GM19238 (cell line): ENCODE measurements around the gene HLTF.
A peak's percentile ranks its signal among the peaks of the same experiment; 100 is the strongest.
"Not testable (repeated sequence)": the region's sequence is repeated elsewhere in the genome, so short reads cannot be mapped to it uniquely, and the experiment has no call there.

ENCODE experiments used
- DNase-seq: peaks from one replicate; pipeline ENCODE4 v3.0.0; 2011; ENCODE audit warnings: low spot score; ENCODE audit not compliant: insufficient read length

Gene HLTF

DNA sequence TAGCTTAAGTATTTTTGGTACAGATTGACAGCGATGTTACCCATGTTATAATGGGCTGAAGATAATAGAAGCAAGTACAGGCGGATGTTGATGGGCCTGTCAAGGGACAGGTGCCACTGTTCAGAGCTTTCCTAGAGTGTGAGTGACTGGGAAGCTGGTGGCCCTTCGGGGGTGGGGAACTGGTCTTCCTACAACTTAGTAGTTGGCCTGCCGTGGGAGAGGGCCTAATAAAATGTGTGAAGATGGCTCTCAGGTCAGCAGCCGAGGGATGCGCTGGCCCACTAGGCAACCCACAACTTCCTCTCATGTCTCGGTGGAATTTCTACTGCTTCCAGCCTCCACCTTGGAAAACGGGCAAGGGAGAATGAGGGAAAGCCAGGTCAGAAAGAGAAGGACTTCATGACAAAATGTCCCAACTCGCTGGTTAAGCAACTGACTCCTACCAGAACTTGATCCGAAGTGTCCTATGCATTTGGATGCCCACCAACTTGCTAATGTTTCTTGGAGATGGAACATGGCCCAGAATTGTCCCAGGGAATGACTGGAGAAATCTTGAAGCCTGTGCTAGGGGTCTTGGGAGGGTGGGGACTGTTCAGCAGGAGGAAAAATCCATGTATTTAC lies 93.6 kb downstream of the HLTF start:
- DNase-seq: no peak

DNA sequence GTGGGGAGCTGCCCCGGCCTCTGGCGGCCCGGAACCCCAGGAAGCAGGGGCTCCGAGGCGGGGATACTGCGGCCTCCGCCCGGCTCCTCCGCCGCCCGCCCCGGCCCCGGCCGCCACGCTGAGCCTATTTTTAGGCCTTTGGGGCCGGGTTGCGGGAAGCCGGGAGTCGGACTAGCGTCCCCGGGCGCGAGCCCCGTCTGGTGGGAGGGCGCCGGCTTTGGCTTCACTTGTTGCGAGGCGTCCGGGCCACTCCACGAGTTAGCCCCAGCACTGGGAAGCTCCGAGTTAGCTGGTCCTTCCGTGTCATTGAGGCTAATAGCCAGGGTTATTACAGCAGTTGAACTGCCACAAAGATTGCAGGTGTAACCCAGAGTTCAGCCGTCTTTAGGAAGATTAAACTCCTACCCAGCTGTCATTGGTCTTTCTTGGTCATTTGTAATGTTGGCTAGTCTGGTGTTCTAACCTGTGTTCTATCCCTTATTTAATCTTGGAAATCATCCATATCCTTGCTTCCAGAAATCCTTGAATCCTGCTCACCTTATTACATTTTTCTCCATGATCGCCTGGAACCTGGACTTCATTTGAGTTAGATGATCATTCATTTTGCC lies 94.2 kb downstream of the HLTF start:
- DNase-seq: no peak

DNA sequence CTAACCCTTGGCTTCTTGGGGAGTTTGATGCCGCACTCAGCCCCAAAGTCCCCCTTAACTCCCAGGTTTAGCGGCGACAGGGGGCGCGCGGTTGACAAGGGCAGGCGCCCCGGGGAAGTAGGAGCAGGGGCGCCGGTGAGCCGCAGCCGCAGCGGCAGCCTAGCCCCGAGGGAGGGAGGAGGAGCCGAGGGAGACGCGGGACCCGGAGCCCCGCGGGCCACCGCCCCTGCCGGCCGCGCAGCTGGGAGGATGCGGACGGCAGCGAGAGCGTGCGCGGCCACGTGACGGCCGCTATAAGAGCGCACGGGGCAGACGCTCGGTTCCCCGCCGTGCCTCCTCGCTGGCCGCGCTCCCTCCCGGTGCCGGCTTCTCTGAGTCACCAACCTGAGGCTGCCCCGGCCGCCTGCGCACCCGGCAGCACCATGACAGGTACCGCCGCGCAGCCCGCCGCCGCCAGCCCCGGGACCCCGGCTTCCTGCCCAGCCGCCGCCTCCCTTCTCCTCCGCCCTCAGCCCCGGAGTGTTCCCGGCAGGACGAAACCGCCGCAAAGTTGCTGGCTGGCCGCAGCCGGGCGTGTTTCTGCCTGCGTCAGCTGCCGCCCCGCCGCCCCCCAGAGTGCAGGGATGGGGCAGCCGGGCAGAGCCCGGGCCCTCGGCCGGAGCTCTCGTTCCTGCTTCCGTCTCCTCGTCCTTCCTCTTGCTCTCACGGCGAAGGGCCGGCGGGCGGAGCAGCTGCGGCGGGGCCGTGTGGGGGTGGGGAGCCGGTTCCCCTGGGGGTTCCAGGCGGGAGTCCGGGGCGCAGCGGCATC lies 94.9 kb downstream of the HLTF start, which contains the start of gene GYG1:
Gene GYG1 (plus strand): TSS at position 322 of the 808 bp plus-strand sequence. CDS start 101 bp downstream, at position 423.
- DNase-seq: peak; percentile 76

DNA sequence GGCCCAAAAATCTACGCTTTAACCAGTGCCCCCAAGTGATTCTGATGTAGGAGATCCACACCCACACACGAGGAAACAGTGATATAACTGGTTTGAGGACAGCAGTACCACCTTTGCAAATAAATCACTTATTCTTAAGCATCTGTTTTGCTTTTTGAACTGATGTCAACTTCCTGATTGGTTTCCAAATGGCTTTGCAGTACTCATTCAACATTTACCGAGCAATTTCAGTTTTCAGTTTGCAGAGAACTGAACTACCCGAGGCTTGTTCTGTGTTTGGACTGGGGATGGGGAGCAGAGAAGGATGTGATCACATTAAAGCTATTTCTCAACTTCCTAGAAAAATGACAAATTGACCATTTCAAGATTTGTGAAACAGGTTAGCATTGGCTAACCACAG lies 96.1 kb downstream of the HLTF start:
- DNase-seq: peak; percentile 40

DNA sequence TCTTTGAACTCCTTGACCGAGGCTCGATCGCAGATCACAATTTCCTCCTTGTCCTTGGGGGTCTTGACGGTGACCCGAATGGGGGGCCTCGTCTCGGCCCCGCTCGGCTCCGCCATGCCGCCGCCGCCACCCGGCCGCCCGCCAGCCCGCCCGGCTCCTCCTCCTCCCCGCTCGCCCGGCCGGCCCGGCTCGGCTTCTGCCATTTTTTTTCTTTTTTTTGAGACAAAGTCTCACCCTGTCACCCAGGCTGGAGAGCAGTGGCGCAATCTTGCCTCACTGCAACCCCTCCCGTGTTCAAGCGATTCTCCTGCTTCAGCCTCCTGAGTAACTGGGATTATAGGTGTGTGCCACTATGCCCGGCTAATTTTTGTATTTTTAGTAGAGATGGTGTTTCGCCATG lies 98.8 kb downstream of the HLTF start:
- not testable (repeated sequence) for DNase-seq

DNA sequence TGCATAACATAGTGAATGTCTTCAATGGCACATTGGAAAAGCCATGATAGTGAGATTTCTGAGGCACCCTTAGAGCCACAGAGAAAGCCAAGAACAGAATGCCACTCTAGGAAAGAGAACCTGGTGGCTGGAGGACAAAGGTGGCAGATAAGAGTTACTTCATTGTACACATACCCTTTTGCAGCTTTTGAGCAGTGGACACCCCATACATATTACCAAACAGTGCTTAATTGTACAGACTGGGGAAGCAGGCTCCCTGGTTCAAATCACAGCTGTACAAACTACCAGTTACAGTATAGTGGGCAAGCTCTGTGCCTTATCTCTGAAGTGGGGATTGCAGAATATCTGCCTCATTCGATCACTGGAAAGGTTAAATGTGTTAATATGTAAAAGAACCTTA lies 105.1 kb downstream of the HLTF start:
- no peak for DNase-seq
